Activated naive CD8-positive, alpha-beta T cell treated with anti-CD3 and anti-CD28 coated beads for 36 hours (primary cell): ENCODE data around the gene C6orf132. TPM values are rescaled to one million over a fixed set of nuclear protein-coding genes. Genes with fewer than 3 reads are reported as not detected.
"Not testable (repeated sequence)": the region's sequence is repeated elsewhere in the genome, so short reads cannot be mapped to it uniquely, and the experiment has no call there.

Experiments used
- DNase-seq: peaks from one replicate; pipeline ENCODE4 v3.0.0; 2021
- H3K27ac Mint-ChIP-seq: one replicate; pipeline ENCODE4 v1.8.0; 2022; ENCODE audit warnings: mild to moderate bottlenecking, moderate library complexity, mixed read lengths
- H3K27me3 Mint-ChIP-seq: one replicate; pipeline ENCODE4 v1.8.0; 2022; ENCODE audit warnings: mild to moderate bottlenecking, mixed read lengths
- H3K36me3 Mint-ChIP-seq: one replicate; pipeline ENCODE4 v1.8.0; 2021; ENCODE audit warnings: mild to moderate bottlenecking, mixed read lengths
- H3K4me1 Mint-ChIP-seq: one replicate; pipeline ENCODE4 v1.8.0; 2021; ENCODE audit warnings: mixed read lengths
- H3K4me3 Mint-ChIP-seq: one replicate; pipeline ENCODE4 v1.8.0; 2022; ENCODE audit warnings: mild to moderate bottlenecking, moderate library complexity, mixed read lengths
- H3K9me3 Mint-ChIP-seq: one replicate; pipeline ENCODE4 v1.8.0; 2022; ENCODE audit warnings: mixed read lengths
- total RNA-seq, 2 experiments: library from RNA; stranded (reverse); gene quantifications; one replicate each; pipeline ENCODE4 v1.2.3, GENCODE V29; 2021

C6orf132 gene
- total RNA-seq, 2 experiments from 2014 or later = 0.18 to 0.19 TPM

- no peak for DNase-seq
- no peaks in the 10 kb centered on the region for H3K36me3 Mint-ChIP-seq
- H3K27me3 Mint-ChIP-seq = no peaks in the 10 kb centered on the region
- no peaks in the 10 kb centered on the region for H3K9me3 Mint-ChIP-seq
- H3K27ac Mint-ChIP-seq = no peak overlapping the region
- no peaks in the 10 kb centered on the region for H3K4me1 Mint-ChIP-seq
- no peak overlapping the region for H3K4me3 Mint-ChIP-seq
These were observed 29.6 kb upstream of the C6orf132 start for GRCh38 chr6:42171813-42172581.

- not testable (repeated sequence) for DNase-seq, H3K27me3 Mint-ChIP-seq, H3K4me1 Mint-ChIP-seq, H3K36me3 Mint-ChIP-seq, H3K4me3 Mint-ChIP-seq, H3K27ac Mint-ChIP-seq, H3K9me3 Mint-ChIP-seq
These were observed 27.4 kb upstream of the C6orf132 start for GRCh38 chr6:42169780-42170179.

GRCh38 chr6:42168650-42169049 is 26.2 kb upstream of the C6orf132 start:
- no peaks in the 10 kb centered on the region for H3K4me1 Mint-ChIP-seq
- no peaks in the 10 kb centered on the region for H3K9me3 Mint-ChIP-seq
- H3K27ac Mint-ChIP-seq = no peak overlapping the region
- H3K4me3 Mint-ChIP-seq = no peak overlapping the region
- H3K36me3 Mint-ChIP-seq = no peaks in the 10 kb centered on the region
- DNase-seq = no peak
- no peaks in the 10 kb centered on the region for H3K27me3 Mint-ChIP-seq

- Mint-ChIP-seq H3K27ac (no peak overlapping the region), H3K4me3 (no peak overlapping the region), H3K36me3 (no peaks in the 10 kb centered on the region), H3K27me3 (peaks cover 3% of the 10 kb centered on the region), H3K9me3 (no peaks in the 10 kb centered on the region), H3K4me1 (no peaks in the 10 kb centered on the region)
- DNase-seq = peak; percentile 68
These were observed 24.2 kb upstream of the C6orf132 start for GRCh38 chr6:42166444-42167141.

GRCh38 chr6:42165016-42165415 is 22.6 kb upstream of the C6orf132 start:
- no peaks in the 10 kb centered on the region for H3K9me3 Mint-ChIP-seq
- DNase-seq = no peak
- no peak overlapping the region for H3K27ac Mint-ChIP-seq
- H3K36me3 Mint-ChIP-seq = no peaks in the 10 kb centered on the region
- no peaks in the 10 kb centered on the region for H3K4me1 Mint-ChIP-seq
- H3K27me3 Mint-ChIP-seq = peaks cover 4% of the 10 kb centered on the region
- no peak overlapping the region for H3K4me3 Mint-ChIP-seq

GRCh38 chr6:42163981-42164380 is 21.6 kb upstream of the C6orf132 start:
- H3K4me1 Mint-ChIP-seq = no peaks in the 10 kb centered on the region
- no peak overlapping the region for H3K4me3 Mint-ChIP-seq
- H3K27ac Mint-ChIP-seq = no peak overlapping the region
- DNase-seq = no peak
- H3K36me3 Mint-ChIP-seq = no peaks in the 10 kb centered on the region
- H3K9me3 Mint-ChIP-seq = no peaks in the 10 kb centered on the region
- peaks cover 4% of the 10 kb centered on the region for H3K27me3 Mint-ChIP-seq

- H3K36me3 Mint-ChIP-seq = no peaks in the 10 kb centered on the region
- peaks cover 4% of the 10 kb centered on the region for H3K27me3 Mint-ChIP-seq
- no peak for DNase-seq
- H3K4me3 Mint-ChIP-seq = no peak overlapping the region
- no peaks in the 10 kb centered on the region for H3K4me1 Mint-ChIP-seq
- no peaks in the 10 kb centered on the region for H3K9me3 Mint-ChIP-seq
- no peak overlapping the region for H3K27ac Mint-ChIP-seq
These were observed 20.4 kb upstream of the C6orf132 start for GRCh38 chr6:42162812-42163211.

GRCh38 chr6:42162384-42162783 is 20.0 kb upstream of the C6orf132 start:
- Mint-ChIP-seq H3K27me3 (peaks cover 4% of the 10 kb centered on the region), H3K36me3 (no peaks in the 10 kb centered on the region), H3K4me3 (no peak overlapping the region), H3K27ac (no peak overlapping the region), H3K4me1 (no peaks in the 10 kb centered on the region), H3K9me3 (no peaks in the 10 kb centered on the region)
- DNase-seq = no peak

- H3K9me3 Mint-ChIP-seq = no peaks in the 10 kb centered on the region
These were observed 17.1 kb upstream of the C6orf132 start for GRCh38 chr6:42159431-42160024.

GRCh38 chr6:42158631-42159030 is 16.2 kb upstream of the C6orf132 start:
- Mint-ChIP-seq H3K9me3 (no peaks in the 10 kb centered on the region), H3K4me3 (no peak overlapping the region), H3K27me3 (peaks cover 4% of the 10 kb centered on the region), H3K27ac (no peak overlapping the region), H3K36me3 (no peaks in the 10 kb centered on the region), H3K4me1 (no peaks in the 10 kb centered on the region)
- no peak for DNase-seq

More at GRCh38 chr6:42159431-42160024, 17.1 kb upstream of the C6orf132 start:
- Mint-ChIP-seq H3K27ac (peak overlapping the region; percentile 25), H3K4me1 (no peaks in the 10 kb centered on the region), H3K4me3 (no peak overlapping the region), H3K27me3 (peaks cover 4% of the 10 kb centered on the region), H3K36me3 (no peaks in the 10 kb centered on the region)
- no peak for DNase-seq

GRCh38 chr6:42158011-42158410 is 15.6 kb upstream of the C6orf132 start:
- no peak overlapping the region for H3K27ac Mint-ChIP-seq
- DNase-seq = no peak

GRCh38 chr6:42156638-42157037 is 14.2 kb upstream of the C6orf132 start:
- Mint-ChIP-seq H3K27ac (no peak overlapping the region), H3K4me3 (no peak overlapping the region), H3K36me3 (no peaks in the 10 kb centered on the region), H3K27me3 (peaks cover 2% of the 10 kb centered on the region), H3K4me1 (no peaks in the 10 kb centered on the region), H3K9me3 (no peaks in the 10 kb centered on the region)
- no peak for DNase-seq

More at GRCh38 chr6:42158011-42158410, 15.6 kb upstream of the C6orf132 start:
- Mint-ChIP-seq H3K36me3 (no peaks in the 10 kb centered on the region), H3K9me3 (no peaks in the 10 kb centered on the region), H3K27me3 (peaks cover 4% of the 10 kb centered on the region), H3K4me1 (no peaks in the 10 kb centered on the region), H3K4me3 (no peak overlapping the region)

- Mint-ChIP-seq H3K36me3 (no peaks in the 10 kb centered on the region), H3K4me1 (no peaks in the 10 kb centered on the region), H3K27me3 (no peaks in the 10 kb centered on the region), H3K27ac (no peak overlapping the region), H3K9me3 (no peaks in the 10 kb centered on the region), H3K4me3 (no peak overlapping the region)
- DNase-seq = no peak
These were observed 12.9 kb upstream of the C6orf132 start for GRCh38 chr6:42155293-42155692.

- H3K9me3 Mint-ChIP-seq = no peaks in the 10 kb centered on the region
- H3K36me3 Mint-ChIP-seq = no peaks in the 10 kb centered on the region
- H3K4me3 Mint-ChIP-seq = no peak overlapping the region
- no peak overlapping the region for H3K27ac Mint-ChIP-seq
- H3K4me1 Mint-ChIP-seq = no peaks in the 10 kb centered on the region
- no peak for DNase-seq
- no peaks in the 10 kb centered on the region for H3K27me3 Mint-ChIP-seq
These were observed 12.2 kb upstream of the C6orf132 start for GRCh38 chr6:42154461-42155209.

GRCh38 chr6:42153921-42154320 is 11.5 kb upstream of the C6orf132 start:
- H3K9me3 Mint-ChIP-seq = no peaks in the 10 kb centered on the region
- no peaks in the 10 kb centered on the region for H3K4me1 Mint-ChIP-seq
- no peaks in the 10 kb centered on the region for H3K27me3 Mint-ChIP-seq
- no peak for DNase-seq
- H3K4me3 Mint-ChIP-seq = no peak overlapping the region
- H3K27ac Mint-ChIP-seq = no peak overlapping the region
- H3K36me3 Mint-ChIP-seq = no peaks in the 10 kb centered on the region
